Subcutaneous abdominal adipose tissue (tissue), 5 donors: ENCODE results near the gene BAG3.

Source experiments
- H3K27ac ChIP-seq: one replicate; pipeline ENCODE4 v1.7.0; 2013; ENCODE audit warnings: low read depth, mild to moderate bottlenecking, inconsistent platforms, low read length, moderate library complexity
- H3K27me3 ChIP-seq, 5 donors: one replicate each; pipeline ENCODE4 v1.7.0; 2013; ENCODE audit warnings: low read length in 5 of 5, inconsistent platforms in 1 of 5; ENCODE audit not compliant: control insufficient read depth in 5 of 5, insufficient read depth in 4 of 5
- H3K36me3 ChIP-seq, 5 donors: one replicate each; pipeline ENCODE4 v1.7.0; 2013; ENCODE audit warnings: low read length in 5 of 5; ENCODE audit not compliant: control insufficient read depth in 5 of 5, insufficient read depth in 5 of 5
- H3K4me1 ChIP-seq, 5 donors: one replicate each; pipeline ENCODE4 v1.7.0; 2013; ENCODE audit warnings: low read length in 5 of 5, mild to moderate bottlenecking in 3 of 5, moderate library complexity in 1 of 5; ENCODE audit not compliant: control insufficient read depth in 5 of 5, insufficient read depth in 5 of 5
- H3K4me3 ChIP-seq, 5 donors: one replicate each; pipeline ENCODE4 v1.7.0; 2013; ENCODE audit warnings: low read length in 5 of 5, low read depth in 1 of 5
- H3K9ac ChIP-seq, 5 donors: one replicate each; pipeline ENCODE4 v1.7.0; 2013; ENCODE audit warnings: low read length in 5 of 5, mild to moderate bottlenecking in 4 of 5, moderate library complexity in 3 of 5
- H3K9me3 ChIP-seq, 5 donors: one replicate each; pipeline ENCODE4 v1.7.0; 2013; ENCODE audit warnings: low read length in 5 of 5; ENCODE audit not compliant: control insufficient read depth in 5 of 5
- donor health status: healthy.
- donor health status: healthy.
- donor health status: healthy.
- donor health status: healthy.
- donor health status: healthy.

The BAG3 gene

GRCh38 chr10:119650692-119651513 lies at the start of gene BAG3:
Gene BAG3, plus strand, starts transcription at chr10:119651380. Its CDS starts 296 bp downstream, at chr10:119651676.
- H3K27ac ChIP-seq: peak within 1 kb of the TSS; percentile 99
- H3K9me3 ChIP-seq: no peaks in the 10 kb centered on the region
- peak within 1 kb of the TSS; percentile 78 to 94 (median 92) for H3K4me3 ChIP-seq
- no peaks in the 10 kb centered on the region for H3K36me3 ChIP-seq
- H3K9ac ChIP-seq: peak within 1 kb of the TSS; percentile 91 to 98 (median 94)
- H3K27me3 ChIP-seq: no peaks in the 10 kb centered on the region
- H3K4me1 ChIP-seq: peaks cover 3 to 41% (median 35%) of the 10 kb centered on the region in 5 donors

GRCh38 chr10:119602241-119603095 lies 48.7 kb upstream of the BAG3 start:
- Histone ChIP-seq H3K27me3 (no peaks in the 10 kb centered on the region), H3K4me3 (no peak overlapping the region), H3K36me3 (no peaks in the 10 kb centered on the region), H3K9ac (no peak overlapping the region), H3K9me3 (no peaks in the 10 kb centered on the region), H3K27ac (no peak overlapping the region), H3K4me1 (peaks cover 0 to 3% (median 3%) of the 10 kb centered on the region in 5 donors)

GRCh38 chr10:119604468-119604867 lies 46.7 kb upstream of the BAG3 start:
- Histone ChIP-seq H3K9me3 (no peaks in the 10 kb centered on the region), H3K9ac (no peak overlapping the region), H3K4me3 (no peak overlapping the region), H3K27me3 (no peaks in the 10 kb centered on the region), H3K4me1 (peaks cover 0 to 4% (median 0%) of the 10 kb centered on the region in 5 donors), H3K36me3 (no peaks in the 10 kb centered on the region), H3K27ac (no peak overlapping the region)

- Histone ChIP-seq H3K27ac (no peak overlapping the region), H3K9ac (peak overlapping the region in 1 of 5 donors; percentile 39), H3K9me3 (no peaks in the 10 kb centered on the region), H3K4me3 (peak overlapping the region in 1 of 5 donors; percentile 41), H3K4me1 (peaks cover 0 to 4% (median 0%) of the 10 kb centered on the region in 5 donors), H3K36me3 (no peaks in the 10 kb centered on the region), H3K27me3 (no peaks in the 10 kb centered on the region)
These were observed 42.6 kb upstream of the BAG3 start for GRCh38 chr10:119608316-119609155.

- Histone ChIP-seq H3K4me3 (no peak overlapping the region), H3K4me1 (peaks cover 0 to 4% (median 0%) of the 10 kb centered on the region in 5 donors), H3K9ac (no peak overlapping the region), H3K9me3 (no peaks in the 10 kb centered on the region), H3K27me3 (no peaks in the 10 kb centered on the region), H3K27ac (no peak overlapping the region), H3K36me3 (no peaks in the 10 kb centered on the region)
These were observed 41.7 kb upstream of the BAG3 start for GRCh38 chr10:119609516-119609915.

- no peak overlapping the region for H3K9ac ChIP-seq
- H3K36me3 ChIP-seq: no peaks in the 10 kb centered on the region
These were observed 39.7 kb upstream of the BAG3 start for GRCh38 chr10:119611433-119611832.

GRCh38 chr10:119613741-119614140 lies 37.4 kb upstream of the BAG3 start:
- Histone ChIP-seq H3K9ac (no peak overlapping the region), H3K27me3 (no peaks in the 10 kb centered on the region), H3K4me1 (peaks cover 3 to 12% (median 10%) of the 10 kb centered on the region in 5 donors), H3K27ac (no peak overlapping the region), H3K9me3 (no peaks in the 10 kb centered on the region), H3K36me3 (no peaks in the 10 kb centered on the region), H3K4me3 (no peak overlapping the region)

More at GRCh38 chr10:119611433-119611832, 39.7 kb upstream of the BAG3 start:
- Histone ChIP-seq H3K27me3 (no peaks in the 10 kb centered on the region), H3K4me3 (no peak overlapping the region), H3K27ac (no peak overlapping the region), H3K4me1 (peaks cover 0 to 4% (median 0%) of the 10 kb centered on the region in 5 donors), H3K9me3 (no peaks in the 10 kb centered on the region)

- no peak overlapping the region for H3K4me3 ChIP-seq
- no peak overlapping the region for H3K9ac ChIP-seq
- H3K27ac ChIP-seq: no peak overlapping the region
- H3K27me3 ChIP-seq: no peaks in the 10 kb centered on the region
- no peaks in the 10 kb centered on the region for H3K36me3 ChIP-seq
- H3K9me3 ChIP-seq: no peaks in the 10 kb centered on the region
- peaks cover 3 to 21% (median 15%) of the 10 kb centered on the region in 5 donors for H3K4me1 ChIP-seq
These were observed 36.5 kb upstream of the BAG3 start for GRCh38 chr10:119614686-119615085.

GRCh38 chr10:119616882-119617570 lies 34.2 kb upstream of the BAG3 start:
- Histone ChIP-seq H3K36me3 (no peaks in the 10 kb centered on the region), H3K9ac (no peak overlapping the region), H3K27me3 (no peaks in the 10 kb centered on the region), H3K4me3 (no peak overlapping the region), H3K4me1 (peaks cover 5 to 35% (median 15%) of the 10 kb centered on the region in 5 donors), H3K9me3 (no peaks in the 10 kb centered on the region), H3K27ac (no peak overlapping the region)
